ENCODE measurements around the gene ZPBP2.

DNA sequence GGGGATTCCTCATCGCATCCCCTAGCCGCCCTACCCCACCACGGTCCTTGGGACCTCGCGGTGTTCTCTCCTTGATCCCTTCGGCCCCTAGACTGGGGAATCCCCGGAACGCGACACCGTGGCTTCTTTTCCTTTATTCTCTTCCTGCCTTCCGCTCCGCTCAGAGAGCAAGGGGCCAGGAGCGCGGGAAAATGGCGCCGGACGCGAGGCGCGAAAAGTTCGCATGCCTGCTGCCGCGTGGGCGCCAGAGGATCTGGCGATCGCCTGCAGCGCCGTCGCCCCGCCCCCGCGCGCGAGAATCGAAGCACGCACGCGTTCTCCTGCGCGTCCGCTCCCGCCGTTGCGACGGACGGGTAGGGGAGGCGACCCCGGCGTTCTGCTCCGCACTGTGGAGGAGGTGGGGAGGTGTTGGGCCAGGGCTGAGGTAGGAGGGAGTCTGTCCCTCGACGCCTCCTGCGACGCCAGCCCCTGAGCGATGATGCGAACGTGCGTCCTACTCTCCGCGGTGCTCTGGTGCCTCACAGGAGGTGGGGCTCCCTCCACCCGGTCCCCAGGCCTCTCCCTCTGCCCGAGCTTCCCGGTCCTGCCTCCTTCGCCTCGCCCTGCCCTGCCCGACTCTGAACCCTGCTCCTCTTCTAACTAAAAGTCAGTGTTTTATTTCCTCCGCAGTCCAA is at the start of gene ZPBP2:
- TF ChIP-seq EZH2 (IDR thresholded peaks at IDR 0.05; ENCODE audit: insufficient read depth, low read length), result no peak
- TF ChIP-seq, protein P1, sequence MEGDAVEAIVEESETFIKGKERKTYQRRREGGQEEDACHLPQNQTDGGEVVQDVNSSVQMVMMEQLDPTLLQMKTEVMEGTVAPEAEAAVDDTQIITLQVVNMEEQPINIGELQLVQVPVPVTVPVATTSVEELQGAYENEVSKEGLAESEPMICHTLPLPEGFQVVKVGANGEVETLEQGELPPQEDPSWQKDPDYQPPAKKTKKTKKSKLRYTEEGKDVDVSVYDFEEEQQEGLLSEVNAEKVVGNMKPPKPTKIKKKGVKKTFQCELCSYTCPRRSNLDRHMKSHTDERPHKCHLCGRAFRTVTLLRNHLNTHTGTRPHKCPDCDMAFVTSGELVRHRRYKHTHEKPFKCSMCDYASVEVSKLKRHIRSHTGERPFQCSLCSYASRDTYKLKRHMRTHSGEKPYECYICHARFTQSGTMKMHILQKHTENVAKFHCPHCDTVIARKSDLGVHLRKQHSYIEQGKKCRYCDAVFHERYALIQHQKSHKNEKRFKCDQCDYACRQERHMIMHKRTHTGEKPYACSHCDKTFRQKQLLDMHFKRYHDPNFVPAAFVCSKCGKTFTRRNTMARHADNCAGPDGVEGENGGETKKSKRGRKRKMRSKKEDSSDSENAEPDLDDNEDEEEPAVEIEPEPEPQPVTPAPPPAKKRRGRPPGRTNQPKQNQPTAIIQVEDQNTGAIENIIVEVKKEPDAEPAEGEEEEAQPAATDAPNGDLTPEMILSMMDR (IDR thresholded peaks at IDR 0.05; ENCODE audit: insufficient read depth, low read depth, low read length), result no peak
